T-helper 1 cell treated with Interleukin-12 subunit alpha and Interleukin-12 subunit beta and Interleukin-4 antibody, amounts not matched to agents 30 ng/mL and 1 ng/mL, for 36 hours (primary cell): ENCODE measurements around the gene ZNF502. TPM values are rescaled to one million over a fixed set of nuclear protein-coding genes. Genes with fewer than 3 reads are reported as not detected.
"Not testable (repeated sequence)": the region's sequence is repeated elsewhere in the genome, so short reads cannot be mapped to it uniquely, and the experiment has no call there.

Experiments
- intact Hi-C: fragments of 100-400 bp; cut with micrococcal nuclease; formaldehyde crosslinking; loops from one replicate; pipeline ENCODE4 v1.15.1; 2024
- total RNA-seq: library from RNA; stranded (reverse); gene quantifications from 2 replicates; pipeline ENCODE4 v1.2.3, GENCODE V29; 2022

Gene ZNF502
- total RNA-seq: 0.49 and 0.56 TPM in 2 replicates

- intact Hi-C loops: loop anchor here (1.0 kb wide), 2 partner anchors 17 to 49 kb away; partner anchors contain the start of genes KIAA1143, KIF15 and ZNF501
Measured at GRCh38 chr3:44712455-44713075, at the start of gene ZNF502. Gene ZNF502, plus strand, starts transcription at chr3:44712660. Its CDS starts 7,602 bp downstream, at chr3:44720262.

GRCh38 chr3:44665173-44665572 is 47.3 kb upstream of the ZNF502 start:
- intact Hi-C loops: no loop called here

- intact Hi-C loops: no loop called here
Measured at GRCh38 chr3:44666346-44666745, 46.1 kb upstream of the ZNF502 start.

- intact Hi-C loops: no loop called here
Measured at GRCh38 chr3:44669760-44670159, 42.7 kb upstream of the ZNF502 start.

GRCh38 chr3:44673466-44673865 is 39.0 kb upstream of the ZNF502 start:
- intact Hi-C loops: not testable (repeated sequence)

- intact Hi-C loops: no loop called here
Measured at GRCh38 chr3:44674211-44674610, 38.2 kb upstream of the ZNF502 start.

GRCh38 chr3:44678480-44679116 is 33.9 kb upstream of the ZNF502 start:
- intact Hi-C loops: no loop called here

- intact Hi-C loops: no loop called here
Measured at GRCh38 chr3:44680921-44681455, 31.5 kb upstream of the ZNF502 start.

GRCh38 chr3:44682182-44682896 is 30.1 kb upstream of the ZNF502 start:
- intact Hi-C loops: no loop called here

GRCh38 chr3:44685128-44685800 is 27.2 kb upstream of the ZNF502 start:
- intact Hi-C loops: loop anchor here (2.0 kb wide), 1 partner anchor 44 kb away; the partner anchor contains the start of gene ZNF501

- intact Hi-C loops: no loop called here
Measured at GRCh38 chr3:44687898-44688297, 24.6 kb upstream of the ZNF502 start.

GRCh38 chr3:44721231-44722102 is 9.0 kb downstream of the ZNF502 start:
- intact Hi-C loops: no loop called here

GRCh38 chr3:44722103-44722401 is 9.6 kb downstream of the ZNF502 start:
- intact Hi-C loops: no loop called here

GRCh38 chr3:44729384-44729910 is 17.0 kb downstream of the ZNF502 start, which contains the start of gene ZNF501:
Gene ZNF501, plus strand, starts transcription at chr3:44729635. Its CDS starts 4,787 bp downstream, at chr3:44734422.
- intact Hi-C loops: loop anchor here (1.0 to 5.0 kb wide), 4 partner anchors 17 to 87 kb away; partner anchors contain the start of genes KIAA1143, KIF15 and ZNF502

- intact Hi-C loops: no loop called here
Measured at GRCh38 chr3:44734646-44735168, 22.2 kb downstream of the ZNF502 start.

GRCh38 chr3:44761101-44761423 is 48.6 kb downstream of the ZNF502 start:
- intact Hi-C loops: loop anchor here (1.0 to 2.0 kb wide), 11 partner anchors 32 to 928 kb away; partner anchors contain the start of genes EXOSC7, SACM1L, TCAIM and TMEM42

GRCh38 chr3:44761424-44762169 is 49.1 kb downstream of the ZNF502 start, which contains the start of the genes KIAA1143 and KIF15:
Gene KIAA1143, minus strand, starts transcription at chr3:44761619. Its CDS starts 17 bp downstream, at chr3:44761602.
Gene KIF15, plus strand, starts transcription at chr3:44761794. Its CDS starts 72 bp downstream, at chr3:44761866.
- intact Hi-C loops: loop anchor here (1.0 to 2.0 kb wide), 11 partner anchors 32 to 927 kb away; partner anchors contain the start of genes EXOSC7, SACM1L, TCAIM and TMEM42

- intact Hi-C loops: no loop called here
Measured at GRCh38 chr3:44762170-44762677, 49.8 kb downstream of the ZNF502 start.

GRCh38 chr3:44762690-44763089 is 50.2 kb downstream of the ZNF502 start:
- intact Hi-C loops: no loop called here
